GM18511 (cell line): ENCODE data around the gene EIF6.

Source experiments
- ATAC-seq: cut with Tn5 transposase; IDR thresholded peaks from one replicate; pipeline ENCODE4 v1.9.1; 2021; ENCODE audit warnings: mild to moderate bottlenecking, moderate library complexity; ENCODE audit not compliant: unreplicated experiment

Gene EIF6

GRCh38 chr20:35314816-35315631 is 30.5 kb upstream of the EIF6 start:
- no peak for ATAC-seq

GRCh38 chr20:35312318-35312717 is 27.7 kb upstream of the EIF6 start:
- ATAC-seq, result no peak

- no peak for ATAC-seq
Observed at GRCh38 chr20:35311822-35312221, 27.2 kb upstream of the EIF6 start.

- ATAC-seq, result no peak
Observed at GRCh38 chr20:35311409-35311808, 26.8 kb upstream of the EIF6 start.

GRCh38 chr20:35307666-35308653 is 23.4 kb upstream of the EIF6 start:
- no peak for ATAC-seq

- ATAC-seq, result no peak
Observed at GRCh38 chr20:35306931-35307517, 22.5 kb upstream of the EIF6 start.

GRCh38 chr20:35305682-35306556 is 21.3 kb upstream of the EIF6 start:
- peak; percentile 43 for ATAC-seq

- ATAC-seq, result no peak
Observed at GRCh38 chr20:35304956-35305355, 20.4 kb upstream of the EIF6 start.

GRCh38 chr20:35303735-35304491 is 19.3 kb upstream of the EIF6 start:
- peak; percentile 74 for ATAC-seq

GRCh38 chr20:35303382-35303734 is 18.8 kb upstream of the EIF6 start:
- ATAC-seq, result no peak

- no peak for ATAC-seq
Observed at GRCh38 chr20:35302421-35303335, 18.1 kb upstream of the EIF6 start.

GRCh38 chr20:35301426-35301825 is 16.9 kb upstream of the EIF6 start:
- ATAC-seq, result no peak

GRCh38 chr20:35300469-35301262 is 16.1 kb upstream of the EIF6 start:
- no peak for ATAC-seq

GRCh38 chr20:35299780-35300179 is 15.2 kb upstream of the EIF6 start:
- ATAC-seq, result no peak

GRCh38 chr20:35298264-35298663 is 13.7 kb upstream of the EIF6 start:
- no peak for ATAC-seq

- ATAC-seq, result no peak
Observed at GRCh38 chr20:35297740-35298139, 13.2 kb upstream of the EIF6 start.

- no peak for ATAC-seq
Observed at GRCh38 chr20:35297155-35297554, 12.6 kb upstream of the EIF6 start.

- no peak for ATAC-seq
Observed at GRCh38 chr20:35296101-35296554, 11.6 kb upstream of the EIF6 start.
